K562 (cell line): ENCODE data around the gene TRAF3IP1. TPM values are rescaled to one million over a fixed set of nuclear protein-coding genes. Genes with fewer than 3 reads are reported as not detected.

ENCODE experiments used
- CBFB ChIP-seq: sonication (generic); formaldehyde crosslinking; IDR thresholded peaks from 2 replicates; pipeline ENCODE4 v1.4.0; 2020; ENCODE audit warnings: mild to moderate bottlenecking, missing genetic modification reagents
- HDAC8 ChIP-seq: fragments of 450-650 bp; IDR thresholded peaks from 2 replicates; pipeline ENCODE4 v1.6.1; 2016; ENCODE audit warnings: mild to moderate bottlenecking, missing genetic modification characterization, moderate library complexity, missing compliant biosample characterization
- MED1 ChIP-seq: sonication (generic); formaldehyde crosslinking; IDR thresholded peaks from 2 replicates; pipeline ENCODE4 v1.8.1; 2023; ENCODE audit warnings: missing genetic modification reagents, borderline replicate concordance
- MEF2D ChIP-seq: conservative IDR thresholded peaks from 2 replicates; pipeline ENCODE4 v1.6.1; 2016; ENCODE audit warnings: low read depth, missing genetic modification characterization, missing compliant biosample characterization
- MIER1 ChIP-seq: fragments of 450-650 bp; IDR thresholded peaks from 2 replicates; pipeline ENCODE4 v1.6.1; 2016; ENCODE audit warnings: antibody characterized with exemption, mild to moderate bottlenecking, low read depth
- MXI1 ChIP-seq: IDR thresholded peaks from 2 replicates; pipeline ENCODE4 v1.6.1; 2011; ENCODE audit warnings: low read depth, mild to moderate bottlenecking, improper control_type of control experiment, low read length
- NFYB ChIP-seq: IDR thresholded peaks from 2 replicates; pipeline ENCODE4 v1.6.1; 2011; ENCODE audit warnings: mild to moderate bottlenecking, moderate library complexity; ENCODE audit not compliant: insufficient read length; ENCODE audit errors: extremely low read depth
- RBM25 ChIP-seq: fragments of 200-400 bp; formaldehyde crosslinking; IDR thresholded peaks from 2 replicates; pipeline ENCODE4 v1.6.1; 2018; ENCODE audit warnings: low read length, low read depth, moderate library complexity; ENCODE audit not compliant: severe bottlenecking
- RFX1 ChIP-seq: fragments of 450-650 bp; IDR thresholded peaks from 2 replicates; pipeline ENCODE4 v1.6.1; 2016; ENCODE audit warnings: mild to moderate bottlenecking, moderate library complexity
- ZNF165 ChIP-seq: fragments of 250-450 bp; sonication (Bioruptor Pico); IDR thresholded peaks from 2 replicates; pipeline ENCODE4 v1.4.0; 2020; ENCODE audit warnings: borderline replicate concordance
- ZNF586 ChIP-seq: fragments of 450-650 bp; formaldehyde crosslinking; conservative IDR thresholded peaks from 2 replicates; pipeline ENCODE4 v1.4.0; 2020; ENCODE audit warnings: mild to moderate bottlenecking, moderate library complexity
- ZSCAN29 ChIP-seq: fragments of 450-650 bp; IDR thresholded peaks from 2 replicates; pipeline ENCODE4 v1.6.1; 2017
- polyA plus RNA-seq, 8 experiments: library from polyadenylated mRNA; depleted of rRNA in 4 of 8; stranded (reverse) in 5 of 8; unstranded in 3 of 8; fragments of >200 nt; fragmentation: Nextera tagmentation in 2 of 8; fragmentation: Illumina TruSeq in 1 of 8; extraction: Ambion mirVana in 2 of 8; extraction: Trizol in 1 of 8; gene quantifications; 2 replicates each; pipeline versions ENCODE4 v1.2.1 to v1.2.3, GENCODE V29; 2011 to 2014; ENCODE audit warnings: inconsistent platforms in 1 of 8, missing spikeins in 1 of 8
- total RNA-seq, 7 experiments: library from RNA; depleted of rRNA in 6 of 7; stranded (reverse); fragments of >200 nt in 6 of 7; fragmentation: Illumina TruSeq in 2 of 7; extraction: Trizol in 2 of 7; gene quantifications; 2 replicates each; pipeline versions ENCODE4 v1.2.1 to v1.2.3, GENCODE V29; 2011 to 2021; ENCODE audit warnings: low replicate concordance in 1 of 7
- TF ChIP-seq, protein P1 (sequence below), 2 experiments: fragments of 450-650 bp in 1 of 2; sonication (generic) in 1 of 2; formaldehyde crosslinking in 1 of 2; IDR thresholded peaks; 2 replicates each; pipeline versions ENCODE4 v1.7.1 to v1.9.0; 2016 to 2022; ENCODE audit warnings: inconsistent platforms in 1 of 2, mild to moderate bottlenecking in 1 of 2, missing genetic modification reagents in 1 of 2
- TF ChIP-seq, protein P2 (sequence below): fragments of 200-400 bp; formaldehyde crosslinking; IDR thresholded peaks from 2 replicates; pipeline ENCODE4 v1.6.1; 2017; ENCODE audit warnings: mild to moderate bottlenecking, low read depth, low read length, moderate library complexity

Gene TRAF3IP1
- total and polyA plus RNA-seq, 9 of the 15 experiments (the other 6 are each of a cell fraction or from before 2014, with no cell fraction given) = 1.3 to 7.4 (median 3.4) TPM

DNA sequence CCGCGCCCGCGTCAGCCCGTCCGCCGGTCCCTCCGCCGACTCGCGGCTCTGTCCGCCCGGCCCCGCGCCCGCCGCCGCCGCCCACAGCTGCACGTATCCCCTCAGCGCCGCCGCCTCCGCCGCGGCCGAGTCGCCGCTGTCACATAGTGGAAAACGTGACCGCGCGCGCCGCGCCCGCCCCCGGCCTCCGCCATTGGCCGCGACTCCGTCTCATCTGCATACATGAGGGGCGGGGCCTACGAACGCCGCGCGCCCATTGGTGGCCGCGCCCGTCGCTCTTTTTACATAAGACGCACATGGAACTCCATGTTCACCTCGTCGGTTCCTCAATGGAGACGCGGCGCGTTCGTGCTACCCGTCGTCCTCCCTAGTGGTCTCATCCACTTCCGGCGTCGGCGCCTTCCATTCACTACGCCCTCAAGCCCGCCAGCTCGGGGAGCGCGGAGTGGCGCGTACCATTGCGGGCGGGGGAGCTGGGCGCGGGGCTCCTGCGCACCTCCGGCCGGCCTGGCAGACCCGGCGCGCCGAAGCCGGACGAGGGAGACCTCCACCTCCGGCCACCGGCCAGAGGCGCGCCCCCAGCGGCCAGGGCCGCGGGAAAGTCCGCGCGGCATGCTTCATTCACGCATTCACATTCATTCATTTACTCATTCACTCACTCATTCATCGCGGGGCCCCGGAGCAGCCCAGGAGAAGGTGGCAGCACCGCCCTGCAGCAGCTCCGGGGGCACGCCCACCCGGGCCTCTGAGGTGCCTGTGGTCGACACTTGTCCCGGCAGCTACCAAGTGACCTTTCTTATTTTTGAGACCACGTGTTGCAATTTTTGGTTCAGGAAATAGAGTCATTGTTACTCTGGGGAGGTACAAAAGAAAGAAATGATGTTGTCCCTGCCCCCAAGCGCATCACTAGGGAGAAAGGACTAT, 31.4 kb upstream of the TRAF3IP1 start (continued):
- TF ChIP-seq, protein P1, sequence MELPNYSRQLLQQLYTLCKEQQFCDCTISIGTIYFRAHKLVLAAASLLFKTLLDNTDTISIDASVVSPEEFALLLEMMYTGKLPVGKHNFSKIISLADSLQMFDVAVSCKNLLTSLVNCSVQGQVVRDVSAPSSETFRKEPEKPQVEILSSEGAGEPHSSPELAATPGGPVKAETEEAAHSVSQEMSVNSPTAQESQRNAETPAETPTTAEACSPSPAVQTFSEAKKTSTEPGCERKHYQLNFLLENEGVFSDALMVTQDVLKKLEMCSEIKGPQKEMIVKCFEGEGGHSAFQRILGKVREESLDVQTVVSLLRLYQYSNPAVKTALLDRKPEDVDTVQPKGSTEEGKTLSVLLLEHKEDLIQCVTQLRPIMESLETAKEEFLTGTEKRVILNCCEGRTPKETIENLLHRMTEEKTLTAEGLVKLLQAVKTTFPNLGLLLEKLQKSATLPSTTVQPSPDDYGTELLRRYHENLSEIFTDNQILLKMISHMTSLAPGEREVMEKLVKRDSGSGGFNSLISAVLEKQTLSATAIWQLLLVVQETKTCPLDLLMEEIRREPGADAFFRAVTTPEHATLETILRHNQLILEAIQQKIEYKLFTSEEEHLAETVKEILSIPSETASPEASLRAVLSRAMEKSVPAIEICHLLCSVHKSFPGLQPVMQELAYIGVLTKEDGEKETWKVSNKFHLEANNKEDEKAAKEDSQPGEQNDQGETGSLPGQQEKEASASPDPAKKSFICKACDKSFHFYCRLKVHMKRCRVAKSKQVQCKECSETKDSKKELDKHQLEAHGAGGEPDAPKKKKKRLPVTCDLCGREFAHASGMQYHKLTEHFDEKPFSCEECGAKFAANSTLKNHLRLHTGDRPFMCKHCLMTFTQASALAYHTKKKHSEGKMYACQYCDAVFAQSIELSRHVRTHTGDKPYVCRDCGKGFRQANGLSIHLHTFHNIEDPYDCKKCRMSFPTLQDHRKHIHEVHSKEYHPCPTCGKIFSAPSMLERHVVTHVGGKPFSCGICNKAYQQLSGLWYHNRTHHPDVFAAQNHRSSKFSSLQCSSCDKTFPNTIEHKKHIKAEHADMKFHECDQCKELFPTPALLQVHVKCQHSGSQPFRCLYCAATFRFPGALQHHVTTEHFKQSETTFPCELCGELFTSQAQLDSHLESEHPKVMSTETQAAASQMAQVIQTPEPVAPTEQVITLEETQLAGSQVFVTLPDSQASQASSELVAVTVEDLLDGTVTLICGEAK (IDR thresholded peaks at IDR 0.05) = 0 out of 2 replicates have a peak, but pooled peaks have one; percentile 38
- TF ChIP-seq, protein P1 (CRISPR knock-in tag; IDR thresholded peaks at IDR 0.05) = no peak
- TF ChIP-seq MED1 (CRISPR knock-in tag) (no peak), NFYB (peak; percentile 73), MIER1 (no peak), RBM25 (peak; percentile 99), CBFB (CRISPR knock-in tag) (no peak), ZNF165 (no peak), RFX1 (no peak), MXI1 (no peak; the same call in 1 of the 2 replicates), ZNF586 (CRISPR knock-in tag) (no peak), MEF2D (tag) (no peak), ZSCAN29 (no peak), HDAC8 (tag) (peak; percentile 26; the same call in 1 of the 2 replicates)
- TF ChIP-seq, protein P2, sequence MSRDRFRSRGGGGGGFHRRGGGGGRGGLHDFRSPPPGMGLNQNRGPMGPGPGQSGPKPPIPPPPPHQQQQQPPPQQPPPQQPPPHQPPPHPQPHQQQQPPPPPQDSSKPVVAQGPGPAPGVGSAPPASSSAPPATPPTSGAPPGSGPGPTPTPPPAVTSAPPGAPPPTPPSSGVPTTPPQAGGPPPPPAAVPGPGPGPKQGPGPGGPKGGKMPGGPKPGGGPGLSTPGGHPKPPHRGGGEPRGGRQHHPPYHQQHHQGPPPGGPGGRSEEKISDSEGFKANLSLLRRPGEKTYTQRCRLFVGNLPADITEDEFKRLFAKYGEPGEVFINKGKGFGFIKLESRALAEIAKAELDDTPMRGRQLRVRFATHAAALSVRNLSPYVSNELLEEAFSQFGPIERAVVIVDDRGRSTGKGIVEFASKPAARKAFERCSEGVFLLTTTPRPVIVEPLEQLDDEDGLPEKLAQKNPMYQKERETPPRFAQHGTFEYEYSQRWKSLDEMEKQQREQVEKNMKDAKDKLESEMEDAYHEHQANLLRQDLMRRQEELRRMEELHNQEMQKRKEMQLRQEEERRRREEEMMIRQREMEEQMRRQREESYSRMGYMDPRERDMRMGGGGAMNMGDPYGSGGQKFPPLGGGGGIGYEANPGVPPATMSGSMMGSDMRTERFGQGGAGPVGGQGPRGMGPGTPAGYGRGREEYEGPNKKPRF = no peak
